GM23248 (cell line): Measurements from ENCODE around the gene ING3. TPM values are rescaled to one million over a fixed set of nuclear protein-coding genes. Genes with fewer than 3 reads are reported as not detected.
A peak's percentile ranks its signal among the peaks of the same experiment; 100 is the strongest.

Source experiments
- DNase-seq: peaks from one replicate; pipeline ENCODE4 v3.0.0-alpha.2; 2015
- H2AFZ ChIP-seq: fragments of 200-600 bp; sonication (generic); 2 replicates; pipeline ENCODE4 v1.6.1; 2016; ENCODE audit warnings: antibody characterized with exemption
- H3F3A ChIP-seq: fragments of 200-600 bp; sonication (generic); 2 replicates; pipeline ENCODE4 v1.6.1; 2016; ENCODE audit warnings: mild to moderate bottlenecking, antibody characterized with exemption, mixed run types; ENCODE audit not compliant: insufficient read depth
- H3K27ac ChIP-seq: fragments of 200-600 bp; sonication (generic); 2 replicates; pipeline ENCODE4 v1.5.1; 2016; ENCODE audit warnings: mild to moderate bottlenecking
- H3K27me3 ChIP-seq: fragments of 200-600 bp; sonication (generic); replicated peaks from 2 replicates; pipeline ENCODE4 v1.6.1; 2016; ENCODE audit warnings: mild to moderate bottlenecking; ENCODE audit not compliant: insufficient read depth
- H3K36me3 ChIP-seq: fragments of 200-600 bp; sonication (generic); 2 replicates; pipeline ENCODE4 v1.6.1; 2016; ENCODE audit warnings: low read depth, mild to moderate bottlenecking
- H3K4me1 ChIP-seq: fragments of 200-600 bp; sonication (generic); 2 replicates; pipeline ENCODE4 v1.6.1; 2016; ENCODE audit warnings: mild to moderate bottlenecking; ENCODE audit not compliant: insufficient read depth
- H3K4me2 ChIP-seq: fragments of 200-600 bp; sonication (generic); one replicate; pipeline ENCODE4 v1.6.1; 2016; ENCODE audit warnings: mild to moderate bottlenecking; ENCODE audit not compliant: unreplicated experiment
- H3K4me3 ChIP-seq: fragments of 200-600 bp; sonication (generic); 2 replicates; pipeline ENCODE4 v1.5.1; 2016; ENCODE audit warnings: mild to moderate bottlenecking
- H3K79me2 ChIP-seq: fragments of 200-600 bp; sonication (generic); 2 replicates; pipeline ENCODE4 v1.6.1; 2016; ENCODE audit warnings: mild to moderate bottlenecking; ENCODE audit not compliant: insufficient read depth
- H3K9ac ChIP-seq: fragments of 200-600 bp; sonication (generic); 2 replicates; pipeline ENCODE4 v1.6.1; 2016; ENCODE audit warnings: mild to moderate bottlenecking
- H3K9me2 ChIP-seq: fragments of 200-600 bp; sonication (generic); 2 replicates; pipeline ENCODE4 v1.6.1; 2016; ENCODE audit warnings: mixed run types, mild to moderate bottlenecking, moderate library complexity; ENCODE audit not compliant: insufficient read depth
- H3K9me3 ChIP-seq: fragments of 200-600 bp; sonication (generic); one replicate; pipeline ENCODE4 v1.6.1; 2017; ENCODE audit warnings: low read depth
- H4K20me1 ChIP-seq: fragments of 200-600 bp; sonication (generic); 2 replicates; pipeline ENCODE4 v1.6.0; 2016; ENCODE audit not compliant: insufficient read depth
- EZH2 ChIP-seq: fragments of 200-600 bp; sonication (generic); IDR thresholded peaks from 2 replicates; pipeline ENCODE4 v1.6.1; 2018; ENCODE audit warnings: antibody characterized with exemption, mild to moderate bottlenecking; ENCODE audit not compliant: insufficient read depth, poor library complexity, severe bottlenecking
- EZH2phosphoT487 ChIP-seq: fragments of 200-600 bp; sonication (generic); IDR thresholded peaks from 2 replicates; pipeline ENCODE4 v1.6.1; 2018; ENCODE audit warnings: antibody characterized with exemption, moderate library complexity, mild to moderate bottlenecking, low read depth; ENCODE audit not compliant: insufficient read depth
- WGBS, 2 experiments: methylation state at CpG; one replicate each; pipeline ENCODE4 v1.1.6; 2015 to 2017; ENCODE audit warnings: low lambda C conversion rate in 2 of 2, low coverage in 1 of 2; ENCODE audit errors: missing lambda C conversion rate in 2 of 2; 5-methylcytosine and 5-hydroxymethylcytosine counted together
- in situ Hi-C: fragments of 300-500 bp; cut with MboI; formaldehyde crosslinking; loops from 2 replicates; pipeline ENCODE4 v1.15.0; 2020
- polyA plus RNA-seq: library from polyadenylated mRNA; unstranded; fragments of >200 nt; fragmentation: Nextera tagmentation; extraction: Ambion mirVana; gene quantifications from 2 replicates; pipeline ENCODE4 v1.2.1, GENCODE V29; 2016
- total RNA-seq: library from RNA; depleted of rRNA; stranded (reverse); fragments of >200 nt; shearing (Covaris generic); gene quantifications from 2 replicates; pipeline ENCODE4 v1.2.3, GENCODE V29; 2014

Gene ING3
- total and polyA plus RNA-seq, 2 experiments from 2014 or later = 10.1 to 27.0 TPM

- Histone ChIP-seq H3K36me3 (no peaks in the 10 kb centered on the region), H3K4me2 (no peak overlapping the region), H3K27me3 (no peaks in the 10 kb centered on the region), H3K79me2 (no peaks in the 10 kb centered on the region; the same call in 1 of the 2 replicates), H3K27ac (no peak overlapping the region), H3K4me1 (peaks cover 8% of the 10 kb centered on the region), H3K9ac (no peak overlapping the region), H3F3A (0 out of 2 replicates have a peak, but pooled peaks cover 5% of the 10 kb centered on the region), H3K9me3 (no peaks in the 10 kb centered on the region), H3K4me3 (no peak overlapping the region), H3K9me2 (no peaks in the 10 kb centered on the region), H4K20me1 (no peaks in the 10 kb centered on the region), H2AFZ (no peak overlapping the region)
- TF ChIP-seq EZH2phosphoT487 (no peak), EZH2 (no peak)
- no peak for DNase-seq
- in situ Hi-C loops = no loop called here
- 96 to 99% methylated on average over 6 of the region's 6 CpGs for WGBS, 2 experiments
These were observed 61.7 kb downstream of the ING3 start for GRCh38 chr7:121012170-121012874.

- H3K27ac ChIP-seq = no peak overlapping the region
- H3F3A ChIP-seq = peaks cover 7% of the 10 kb centered on the region
- no peak overlapping the region for H3K9ac ChIP-seq
- DNase-seq = no peak
- no peak overlapping the region for H3K4me2 ChIP-seq
- H3K36me3 ChIP-seq = no peaks in the 10 kb centered on the region
- H3K79me2 ChIP-seq = no peaks in the 10 kb centered on the region; the same call in 1 of the 2 replicates
- H2AFZ ChIP-seq = no peak overlapping the region
- in situ Hi-C loops = no loop called here
- H3K9me2 ChIP-seq = no peaks in the 10 kb centered on the region
- no peaks in the 10 kb centered on the region for H3K27me3 ChIP-seq
- WGBS, 2 experiments = 98% methylated on average over 2 of the region's 2 CpGs
- no peak for TF ChIP-seq EZH2phosphoT487
- no peak for TF ChIP-seq EZH2
- H3K4me1 ChIP-seq = peaks cover 14% of the 10 kb centered on the region
- no peaks in the 10 kb centered on the region for H3K9me3 ChIP-seq
- H3K4me3 ChIP-seq = no peak overlapping the region
- H4K20me1 ChIP-seq = no peaks in the 10 kb centered on the region
These were observed 62.3 kb downstream of the ING3 start for GRCh38 chr7:121012919-121013318.

- Histone ChIP-seq H3K9ac (no peak overlapping the region), H3K79me2 (no peaks in the 10 kb centered on the region; the same call in 1 of the 2 replicates), H4K20me1 (no peaks in the 10 kb centered on the region), H3K4me1 (peaks cover 38% of the 10 kb centered on the region), H3K27ac (no peak overlapping the region), H3K4me3 (no peak overlapping the region), H3K4me2 (no peak overlapping the region), H3K9me3 (no peaks in the 10 kb centered on the region), H3K27me3 (no peaks in the 10 kb centered on the region), H3K36me3 (no peaks in the 10 kb centered on the region), H3F3A (peaks cover 30% of the 10 kb centered on the region), H2AFZ (no peak overlapping the region), H3K9me2 (no peaks in the 10 kb centered on the region)
- in situ Hi-C loops = no loop called here
- DNase-seq = no peak
- 93 to 95% methylated on average over 4 of the region's 4 CpGs for whole genome bisulfite sequencing, 2 experiments
- TF ChIP-seq EZH2phosphoT487 (no peak), EZH2 (no peak)
These were observed 65.0 kb downstream of the ING3 start for GRCh38 chr7:121015560-121015959.

- H4K20me1 ChIP-seq = no peaks in the 10 kb centered on the region
- DNase-seq = peak; percentile 66
- H3K4me1 ChIP-seq = peaks cover 46% of the 10 kb centered on the region
- H3K9me3 ChIP-seq = no peaks in the 10 kb centered on the region
- peak overlapping the region; percentile 16; the same call in 1 of the 2 replicates for H2AFZ ChIP-seq
- TF ChIP-seq EZH2phosphoT487 (no peak), EZH2 (no peak)
- H3K9me2 ChIP-seq = no peaks in the 10 kb centered on the region
- H3K9ac ChIP-seq = no peak overlapping the region
- peaks cover 38% of the 10 kb centered on the region for H3F3A ChIP-seq
- H3K4me2 ChIP-seq = no peak overlapping the region
- no peaks in the 10 kb centered on the region for H3K36me3 ChIP-seq
- WGBS, 2 experiments = 67 to 85% methylated on average over 2 of the region's 2 CpGs
- H3K79me2 ChIP-seq = no peaks in the 10 kb centered on the region; the same call in 1 of the 2 replicates
- in situ Hi-C loops = no loop called here
- no peak overlapping the region for H3K27ac ChIP-seq
- no peaks in the 10 kb centered on the region for H3K27me3 ChIP-seq
- no peak overlapping the region for H3K4me3 ChIP-seq
These were observed 66.4 kb downstream of the ING3 start for GRCh38 chr7:121016966-121017365.
